OCI-M1 (cell line): ENCODE measurements around the gene MID1.
A peak's percentile ranks its signal among the peaks of the same experiment; 100 is the strongest.

ENCODE experiments used
- DNase-seq: peaks from one replicate; lab custom pipeline; 2025; lab: John Stamatoyannopoulos, UW

MID1 gene

GRCh38 chrX:10486373-10486772, 134.0 kb downstream of the MID1 start:
- no peak for DNase-seq

GRCh38 chrX:10485326-10485725, 135.1 kb downstream of the MID1 start:
- no peak for DNase-seq

- DNase-seq, result no peak
These were observed 135.6 kb downstream of the MID1 start for GRCh38 chrX:10484683-10485247.

- no peak for DNase-seq
These were observed 137.1 kb downstream of the MID1 start for GRCh38 chrX:10483191-10483831.

GRCh38 chrX:10482708-10483107, 137.7 kb downstream of the MID1 start:
- DNase-seq, result no peak

GRCh38 chrX:10482261-10482660, 138.1 kb downstream of the MID1 start:
- no peak for DNase-seq

GRCh38 chrX:10480861-10481260, 139.5 kb downstream of the MID1 start:
- no peak for DNase-seq

GRCh38 chrX:10479508-10479907, 140.9 kb downstream of the MID1 start:
- DNase-seq, result no peak

- no peak for DNase-seq
These were observed 142.9 kb downstream of the MID1 start for GRCh38 chrX:10477525-10477924.

- no peak for DNase-seq
These were observed 145.3 kb downstream of the MID1 start for GRCh38 chrX:10474913-10475568.

- DNase-seq, result no peak
These were observed 145.9 kb downstream of the MID1 start for GRCh38 chrX:10474510-10474909.

GRCh38 chrX:10471418-10471817, 149.0 kb downstream of the MID1 start:
- no peak for DNase-seq

GRCh38 chrX:10470009-10470408, 150.4 kb downstream of the MID1 start:
- no peak for DNase-seq

- peak; percentile 59 for DNase-seq
These were observed 152.6 kb downstream of the MID1 start for GRCh38 chrX:10467793-10468192.

- no peak for DNase-seq
These were observed 155.1 kb downstream of the MID1 start for GRCh38 chrX:10465254-10465653.

GRCh38 chrX:10457092-10457491, 163.3 kb downstream of the MID1 start:
- no peak for DNase-seq

GRCh38 chrX:10453945-10454344, 166.4 kb downstream of the MID1 start:
- no peak for DNase-seq

GRCh38 chrX:10450959-10451355, 169.4 kb downstream of the MID1 start:
- no peak for DNase-seq

GRCh38 chrX:10450229-10450958, 170.0 kb downstream of the MID1 start:
- DNase-seq, result no peak

GRCh38 chrX:10447564-10448214, 172.7 kb downstream of the MID1 start:
- no peak for DNase-seq

GRCh38 chrX:10444204-10444603, 176.2 kb downstream of the MID1 start:
- DNase-seq, result no peak

- DNase-seq, result no peak
These were observed 178.9 kb downstream of the MID1 start for GRCh38 chrX:10441464-10441863.
